Peyer's patch (tissue), 4 donors: ENCODE data around the gene HYAL1. TPM values are rescaled to one million over a fixed set of nuclear protein-coding genes. Genes with fewer than 3 reads are reported as not detected.
A peak's percentile ranks its signal among the peaks of the same experiment; 100 is the strongest.

ENCODE experiments used
- DNase-seq, 3 donors: peaks; one replicate each; pipeline ENCODE4 v3.0.0-alpha.2; 2017 to 2019
- H3K27ac ChIP-seq, 4 donors: fragments of 200-600 bp; sonication (generic); one replicate each; pipeline ENCODE4 v1.5.1; 2016 to 2019
- H3K27me3 ChIP-seq, 2 donors: fragments of 200-600 bp; sonication (generic); one replicate each; pipeline ENCODE4 v1.5.1; 2019
- H3K36me3 ChIP-seq, 3 donors: fragments of 200-600 bp; sonication (generic); one replicate each; pipeline ENCODE4 v1.5.1; 2016 to 2019
- H3K4me1 ChIP-seq, 4 donors: fragments of 200-600 bp; sonication (generic); one replicate each; pipeline ENCODE4 v1.5.1; 2016 to 2019
- H3K4me3 ChIP-seq, 4 donors: fragments of 200-600 bp; sonication (generic); 1 replicate in 3 of 4; 2 replicates in 1 of 4; pipeline ENCODE4 v1.5.1; 2016 to 2019; ENCODE audit warnings: mild to moderate bottlenecking in 1 of 4
- H3K9me3 ChIP-seq, 4 donors: fragments of 200-600 bp; sonication (generic); one replicate each; pipeline ENCODE4 v1.5.1; 2016 to 2019; ENCODE audit warnings: mild to moderate bottlenecking in 1 of 4
- CTCF ChIP-seq, 6 experiments: fragments of 450-650 bp in 4 of 6; fragments of 200-600 bp in 2 of 6; sonication (generic) in 1 of 6; IDR thresholded peaks; one replicate each; pipeline ENCODE4 v1.5.1; 2017 to 2019; ENCODE audit warnings: antibody characterized with exemption in 6 of 6, mild to moderate bottlenecking in 3 of 6, moderate library complexity in 1 of 6
- POLR2A ChIP-seq, 2 donors: fragments of 450-650 bp; IDR thresholded peaks; one replicate each; pipeline ENCODE4 v1.5.1; 2017; ENCODE audit warnings: antibody characterized with exemption in 2 of 2, mild to moderate bottlenecking in 2 of 2, moderate library complexity in 2 of 2
- total RNA-seq, 4 donors: library from RNA; depleted of rRNA; stranded (reverse); fragments of >200 nt; gene quantifications; one replicate each; pipeline ENCODE4 v1.1.0, GENCODE V29; 2016

HYAL1 gene
- total RNA-seq, 4 donors from 2014 or later: 1.2 to 5.1 (median 4.6) TPM

DNA sequence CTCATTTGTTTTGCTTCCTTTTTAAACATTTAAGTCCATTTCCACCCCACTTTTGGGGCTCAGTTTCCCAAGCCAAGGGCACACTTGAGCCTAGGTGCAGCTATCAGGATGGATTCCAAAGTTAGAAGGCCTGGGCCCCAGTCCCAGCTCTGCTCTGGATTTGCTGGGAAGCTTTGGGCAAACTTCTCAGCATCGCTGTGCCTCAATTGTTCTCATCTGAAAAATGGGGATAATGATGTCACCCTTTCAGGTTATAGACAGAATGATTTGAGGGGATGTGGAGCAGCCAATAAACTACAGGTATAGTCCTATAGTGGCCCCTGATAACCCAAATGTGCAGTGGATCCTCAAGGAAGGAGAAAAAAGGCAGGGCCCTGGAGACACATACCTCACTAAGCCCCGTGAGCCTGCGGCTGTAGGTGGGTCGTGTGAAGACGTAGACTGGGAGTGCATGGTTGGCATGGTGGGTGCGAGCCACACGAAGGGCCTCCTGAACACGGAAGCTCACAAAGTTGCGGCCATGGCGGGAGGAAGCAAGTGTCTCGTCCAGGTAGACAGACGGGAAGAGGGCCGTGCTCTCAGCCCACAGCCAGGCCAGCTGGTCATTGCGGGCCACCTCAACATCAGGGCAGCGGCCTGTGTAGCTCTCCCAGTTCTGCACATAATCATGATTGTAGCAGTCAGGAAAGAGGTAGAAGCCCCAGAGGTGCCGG is 16.0 kb upstream of the HYAL1 start:
- H3K27me3 ChIP-seq: no peaks in the 10 kb centered on the region
- H3K36me3 ChIP-seq: peaks cover 0 to 11% (median 0%) of the 10 kb centered on the region in 3 donors
- H3K4me3 ChIP-seq: peak overlapping the region in 1 of 4 donors; percentile 77
- DNase-seq: peak in 1 of 3 donors; percentile 41
- no peaks in the 10 kb centered on the region for H3K9me3 ChIP-seq
- TF ChIP-seq CTCF (IDR thresholded peaks at IDR 0.05): no peak
- TF ChIP-seq POLR2A (IDR thresholded peaks at IDR 0.05): no peak
- H3K27ac ChIP-seq: peak overlapping the region in 1 of 4 donors; percentile 93
- peaks cover 7 to 60% (median 22%) of the 10 kb centered on the region in 4 donors for H3K4me1 ChIP-seq

- H3K4me1 ChIP-seq: peaks cover 7 to 58% (median 22%) of the 10 kb centered on the region in 4 donors
- H3K4me3 ChIP-seq: peak overlapping the region in 1 of 4 donors; percentile 77
- no peak for TF ChIP-seq POLR2A (IDR thresholded peaks at IDR 0.05)
- TF ChIP-seq CTCF (IDR thresholded peaks at IDR 0.05): no peak
Measured at GRCh38 chr3:50318615-50319014, 15.2 kb upstream of the HYAL1 start.

GRCh38 chr3:50318163-50318562 is 14.8 kb upstream of the HYAL1 start:
- Histone ChIP-seq H3K36me3 (peaks cover 0 to 11% (median 0%) of the 10 kb centered on the region in 3 donors), H3K27me3 (no peaks in the 10 kb centered on the region), H3K4me1 (peaks cover 7 to 58% (median 22%) of the 10 kb centered on the region in 4 donors), H3K27ac (peak overlapping the region in 2 of 4 donors; percentile 79 to 93), H3K9me3 (no peaks in the 10 kb centered on the region), H3K4me3 (no peak overlapping the region)
- TF ChIP-seq CTCF (IDR thresholded peaks at IDR 0.05): no peak
- no peak for TF ChIP-seq POLR2A (IDR thresholded peaks at IDR 0.05)
- DNase-seq: no peak

More at GRCh38 chr3:50318615-50319014, 15.2 kb upstream of the HYAL1 start:
- peak in 1 of 3 donors; percentile 47 for DNase-seq
- Histone ChIP-seq H3K9me3 (no peaks in the 10 kb centered on the region), H3K27ac (peak overlapping the region in 1 of 4 donors; percentile 93), H3K27me3 (no peaks in the 10 kb centered on the region), H3K36me3 (peaks cover 0 to 11% (median 0%) of the 10 kb centered on the region in 3 donors)

- H3K4me1 ChIP-seq: peaks cover 5 to 55% (median 22%) of the 10 kb centered on the region in 4 donors
- H3K27me3 ChIP-seq: no peaks in the 10 kb centered on the region
- DNase-seq: peak in 1 of 3 donors; percentile 73
- H3K27ac ChIP-seq: peak overlapping the region; percentile 52 to 93 (median 74)
- TF ChIP-seq POLR2A (IDR thresholded peaks at IDR 0.05): no peak
- TF ChIP-seq CTCF (IDR thresholded peaks at IDR 0.05): no peak
- no peaks in the 10 kb centered on the region for H3K9me3 ChIP-seq
- peaks cover 0 to 11% (median 0%) of the 10 kb centered on the region in 3 donors for H3K36me3 ChIP-seq
- peak overlapping the region in 1 of 4 donors; percentile 14 for H3K4me3 ChIP-seq
Measured at GRCh38 chr3:50317300-50317699, 13.9 kb upstream of the HYAL1 start.

GRCh38 chr3:50316657-50317242 is 13.4 kb upstream of the HYAL1 start:
- H3K9me3 ChIP-seq: no peaks in the 10 kb centered on the region
- peaks cover 3 to 50% (median 17%) of the 10 kb centered on the region in 4 donors for H3K4me1 ChIP-seq
- H3K36me3 ChIP-seq: peaks cover 0 to 11% (median 0%) of the 10 kb centered on the region in 3 donors
- peak overlapping the region; percentile 52 to 93 (median 74) for H3K27ac ChIP-seq
- H3K27me3 ChIP-seq: no peaks in the 10 kb centered on the region
- peak in 2 of 3 donors; percentile 90 to 92 for DNase-seq
- TF ChIP-seq CTCF (IDR thresholded peaks at IDR 0.05): no peak
- TF ChIP-seq POLR2A (IDR thresholded peaks at IDR 0.05): peak; percentile 52 to 66
- H3K4me3 ChIP-seq: peak overlapping the region in 1 of 4 donors; percentile 14
